GM12878 (cell line): Measurements from ENCODE around the gene RREB1. TPM values are rescaled to one million over a fixed set of nuclear protein-coding genes. Genes with fewer than 3 reads are reported as not detected.

Source experiments
- ATAC-seq: fragments of 200-7000 bp; cut with Tn5 transposase; 3 replicates; pipeline ENCODE4 v1.9.1; 2020; ENCODE audit warnings: mild to moderate bottlenecking, moderate library complexity
- BruUV-seq: library from RNA; stranded (reverse); fragments of 400-500 nt; replicated peaks from 2 replicates; lab custom pipeline; 2021; lab: Mats Ljungman, UMichigan
- CTCF ChIA-PET: fragments of 300-600 bp; sonication (Branson Sonifier 250); formaldehyde crosslinking; extraction: SDS; loops from one replicate; lab custom pipeline; 2021; ENCODE audit warnings: inconsistent platforms; lab: Yijun Ruan, JAX
- POLR2A ChIA-PET: fragments of 350-600 bp; formaldehyde crosslinking; extraction: SDS; loops from one replicate; lab custom pipeline; 2021; ENCODE audit warnings: inconsistent platforms; lab: Charles Lee
- RAD21 ChIA-PET: fragments of 300-600 bp; sonication (Branson Sonifier 250); formaldehyde crosslinking; loops from one replicate; lab custom pipeline; 2023; ENCODE audit warnings: antibody characterized with exemption; ENCODE audit not compliant: unreplicated experiment; lab: Charles Lee
- SMC1A ChIA-PET: fragments of 300-600 bp; sonication (Branson Sonifier 250); formaldehyde crosslinking; loops from one replicate; lab custom pipeline; 2023; ENCODE audit not compliant: unreplicated experiment, uncharacterized antibody; lab: Charles Lee
- DNase-seq: peaks from one replicate; pipeline ENCODE4 v3.0.0-alpha.2; 2011; ENCODE audit warnings: low read depth, low spot score
- FAIRE-seq: peaks from 3 replicates; lab custom pipeline; 2011; peaks lifted over from hg19 to GRCh38; lab: Jason Lieb, UNC
- H2AFZ ChIP-seq: 2 replicates; pipeline ENCODE4 v1.6.0; 2011; ENCODE audit warnings: low read depth, low read length, control low read depth; ENCODE audit not compliant: control insufficient read depth
- H3K27ac ChIP-seq: 2 replicates; pipeline ENCODE4 v1.5.1; 2011; ENCODE audit warnings: control low read depth; ENCODE audit not compliant: control insufficient read depth, insufficient read depth
- H3K27me3 ChIP-seq, 2 experiments: replicated peaks in 1 of 2; 2 replicates each; pipeline versions ENCODE4 v1.6.0 to v1.6.1; 2011; ENCODE audit warnings: low read length in 1 of 2; ENCODE audit not compliant: control insufficient read depth in 2 of 2, insufficient read depth in 2 of 2
- H3K36me3 ChIP-seq, 2 experiments: 2 replicates each; pipeline ENCODE4 v1.5.1; 2011; ENCODE audit warnings: low read length in 1 of 2; ENCODE audit not compliant: control insufficient read depth in 2 of 2, insufficient read depth in 2 of 2
- H3K4me1 ChIP-seq: 2 replicates; pipeline ENCODE4 v1.6.1; 2011; ENCODE audit warnings: mild to moderate bottlenecking, low read length, moderate library complexity, mixed read lengths; ENCODE audit not compliant: control insufficient read depth, insufficient read depth
- H3K4me2 ChIP-seq: 2 replicates; pipeline ENCODE4 v1.6.0; 2011; ENCODE audit warnings: control low read depth; ENCODE audit not compliant: control insufficient read depth, insufficient read depth
- H3K4me3 ChIP-seq: fragments of 200-600 bp; sonication (generic); 2 replicates; pipeline ENCODE4 v1.5.1; 2016
- H3K79me2 ChIP-seq: 2 replicates; pipeline ENCODE4 v1.6.0; 2011; ENCODE audit warnings: low read length; ENCODE audit not compliant: control insufficient read depth, insufficient read depth
- H3K9ac ChIP-seq: 2 replicates; pipeline ENCODE4 v1.8.0; 2011; ENCODE audit warnings: low read length, control low read depth, mixed read lengths; ENCODE audit not compliant: control insufficient read depth, insufficient read depth
- H3K9me3 ChIP-seq: replicated peaks from 3 replicates; pipeline ENCODE4 v1.5.1; 2011; ENCODE audit warnings: mild to moderate bottlenecking, low read length; ENCODE audit not compliant: control insufficient read depth, insufficient read depth
- H4K20me1 ChIP-seq: 2 replicates; pipeline ENCODE4 v1.6.0; 2011; ENCODE audit not compliant: control insufficient read depth, insufficient read depth
- BCL11A ChIP-seq: IDR thresholded peaks from 2 replicates; pipeline ENCODE4 v1.6.1; 2011; ENCODE audit warnings: low read depth, low read length
- CREM ChIP-seq: IDR thresholded peaks from 2 replicates; pipeline ENCODE4 v1.6.1; 2014; ENCODE audit warnings: antibody characterized with exemption, low read depth
- HDGF ChIP-seq: fragments of 450-650 bp; IDR thresholded peaks from 2 replicates; pipeline ENCODE4 v1.6.1; 2016; ENCODE audit warnings: antibody characterized with exemption
- MYC ChIP-seq: IDR thresholded peaks from 2 replicates; pipeline ENCODE4 v1.6.1; 2011; ENCODE audit warnings: mild to moderate bottlenecking, low read length, moderate library complexity, inconsistent platforms; ENCODE audit not compliant: insufficient read depth, insufficient replicate concordance, insufficient read length, severe bottlenecking
- POLR2AphosphoS5 ChIP-seq: IDR thresholded peaks from 2 replicates; pipeline ENCODE4 v1.6.1; 2011; ENCODE audit warnings: mild to moderate bottlenecking, low read length, inconsistent platforms
- POU2F2 ChIP-seq: IDR thresholded peaks from 3 replicates; pipeline ENCODE4 v1.6.1; 2011; ENCODE audit warnings: low read depth, mild to moderate bottlenecking, low read length, borderline replicate concordance
- WGBS: methylation state at CpG from one replicate; pipeline ENCODE4 v1.1.6; 2016; ENCODE audit warnings: low lambda C conversion rate; ENCODE audit not compliant: insufficient replicate concordance, insufficient coverage; ENCODE audit errors: missing lambda C conversion rate; 5-methylcytosine and 5-hydroxymethylcytosine counted together
- in situ Hi-C: fragments of 300-500 bp; cut with MboI; formaldehyde crosslinking; loops from 9 replicates; pipeline ENCODE4 v1.14.3; 2018; ENCODE audit warnings: mixed read lengths
- intact Hi-C: fragments of 100-400 bp; cut with micrococcal nuclease; formaldehyde crosslinking; loops from one replicate; pipeline ENCODE4 v1.14.2; 2022; ENCODE audit not compliant: unreplicated experiment
- polyA plus RNA-seq, 11 experiments: library from polyadenylated mRNA; depleted of rRNA in 4 of 11; unstranded in 6 of 11; stranded (reverse) in 5 of 11; fragments of >200 nt; fragmentation: Nextera tagmentation in 4 of 11; fragmentation: Illumina TruSeq in 1 of 11; extraction: Ambion mirVana in 4 of 11; extraction: Trizol in 1 of 11; gene quantifications; 1 replicate in 1 of 11; 2 replicates in 10 of 11; pipeline versions ENCODE4 v1.2.1 to v1.2.3, GENCODE V29; 2011 to 2016; ENCODE audit warnings: inconsistent platforms in 2 of 11, missing spikeins in 2 of 11, low read depth in 1 of 11
- total RNA-seq, 4 experiments: library from RNA; depleted of rRNA in 3 of 4; stranded (reverse); fragments of >200 nt in 3 of 4; fragmentation: Illumina TruSeq in 1 of 4; extraction: Trizol in 1 of 4; gene quantifications; 2 replicates each; pipeline versions ENCODE4 v1.2.1 to v1.2.3, GENCODE V29; 2013 to 2021
- TF ChIP-seq, protein P1 (sequence below): fragments of 150-350 bp; IDR thresholded peaks from 2 replicates; pipeline ENCODE4 v1.6.1; 2014; ENCODE audit warnings: mild to moderate bottlenecking, low read depth, low read length
- TF ChIP-seq, protein P2 (sequence below): fragments of 450-650 bp; IDR thresholded peaks from 2 replicates; pipeline ENCODE4 v1.6.1; 2016; ENCODE audit warnings: mild to moderate bottlenecking
- TF ChIP-seq, protein P3 (sequence below): fragments of 450-650 bp; IDR thresholded peaks from 2 replicates; pipeline ENCODE4 v1.6.1; 2016; ENCODE audit warnings: mild to moderate bottlenecking

RREB1 gene
- total and polyA plus RNA-seq, 10 of the 15 experiments (the other 5 are each of a cell fraction or from before 2014, with no cell fraction given), result 1.9 to 30.3 (median 8.6) TPM

DNA sequence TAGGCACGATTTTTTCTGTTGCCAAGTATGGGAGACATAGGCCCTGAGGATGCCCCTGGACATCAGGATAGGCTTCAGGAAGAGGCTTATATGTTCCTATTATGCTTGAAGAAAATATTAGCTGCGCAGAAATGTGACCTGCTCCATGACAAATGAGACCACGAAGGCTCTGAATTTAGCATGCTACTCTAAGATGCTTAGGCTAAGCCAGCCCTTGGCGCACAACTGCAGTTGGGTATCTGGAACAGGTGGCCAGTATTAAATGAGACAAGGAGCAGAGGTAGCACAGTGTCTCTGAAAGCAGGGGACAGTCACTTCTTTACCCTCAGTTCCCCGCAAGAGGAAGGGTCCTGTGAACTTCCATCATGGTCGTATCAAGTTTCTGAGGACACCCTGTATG, 90.0 kb downstream of the RREB1 start:
- Histone ChIP-seq H3K9me3 (no peaks in the 10 kb centered on the region), H4K20me1 (no peaks in the 10 kb centered on the region), H3K36me3 (peaks cover 4 to 22% of the 10 kb centered on the region in 2 experiments), H3K4me3 (no peak overlapping the region), H3K79me2 (peaks cover 2% of the 10 kb centered on the region), H3K4me1 (peaks cover 16% of the 10 kb centered on the region), H2AFZ (no peak overlapping the region), H3K27ac (no peak overlapping the region), H3K9ac (no peak overlapping the region), H3K4me2 (no peak overlapping the region), H3K27me3 (no peaks in the 10 kb centered on the region)
- no peak for ATAC-seq
- in situ Hi-C loops (no loop called here), intact Hi-C loops (no loop called here)
- no TSS peak for BruUV-seq
- DNase-seq, result no peak
- ChIA-PET RAD21 (interaction anchor here (1.3 kb wide), 1 partner anchor 111 kb away, joined by 3 read pairs; no protein-coding TSS in a partner anchor), POLR2A (no interaction called here), SMC1A (interaction anchor here (0.8 to 2.7 kb wide), 3 partner anchors 10 to 62 kb away, joined by 3 to 8 read pairs (median 4); no protein-coding TSS in a partner anchor), CTCF (interaction anchor here (1.0 kb wide), 1 partner anchor 11 kb away, joined by 4 read pairs; no protein-coding TSS in a partner anchor)
- WGBS, result over 99% methylated on average over 6 of the region's 6 CpGs
- no peak for FAIRE-seq
- TF ChIP-seq, protein P1, sequence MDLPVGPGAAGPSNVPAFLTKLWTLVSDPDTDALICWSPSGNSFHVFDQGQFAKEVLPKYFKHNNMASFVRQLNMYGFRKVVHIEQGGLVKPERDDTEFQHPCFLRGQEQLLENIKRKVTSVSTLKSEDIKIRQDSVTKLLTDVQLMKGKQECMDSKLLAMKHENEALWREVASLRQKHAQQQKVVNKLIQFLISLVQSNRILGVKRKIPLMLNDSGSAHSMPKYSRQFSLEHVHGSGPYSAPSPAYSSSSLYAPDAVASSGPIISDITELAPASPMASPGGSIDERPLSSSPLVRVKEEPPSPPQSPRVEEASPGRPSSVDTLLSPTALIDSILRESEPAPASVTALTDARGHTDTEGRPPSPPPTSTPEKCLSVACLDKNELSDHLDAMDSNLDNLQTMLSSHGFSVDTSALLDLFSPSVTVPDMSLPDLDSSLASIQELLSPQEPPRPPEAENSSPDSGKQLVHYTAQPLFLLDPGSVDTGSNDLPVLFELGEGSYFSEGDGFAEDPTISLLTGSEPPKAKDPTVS, result no peak
- TF ChIP-seq POU2F2 (no peak), POLR2AphosphoS5 (no peak), CREM (no peak), MYC (no peak), HDGF (no peak), BCL11A (no peak)
- TF ChIP-seq, protein P2, sequence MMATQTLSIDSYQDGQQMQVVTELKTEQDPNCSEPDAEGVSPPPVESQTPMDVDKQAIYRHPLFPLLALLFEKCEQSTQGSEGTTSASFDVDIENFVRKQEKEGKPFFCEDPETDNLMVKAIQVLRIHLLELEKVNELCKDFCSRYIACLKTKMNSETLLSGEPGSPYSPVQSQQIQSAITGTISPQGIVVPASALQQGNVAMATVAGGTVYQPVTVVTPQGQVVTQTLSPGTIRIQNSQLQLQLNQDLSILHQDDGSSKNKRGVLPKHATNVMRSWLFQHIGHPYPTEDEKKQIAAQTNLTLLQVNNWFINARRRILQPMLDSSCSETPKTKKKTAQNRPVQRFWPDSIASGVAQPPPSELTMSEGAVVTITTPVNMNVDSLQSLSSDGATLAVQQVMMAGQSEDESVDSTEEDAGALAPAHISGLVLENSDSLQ, result no peak
- TF ChIP-seq, protein P3, sequence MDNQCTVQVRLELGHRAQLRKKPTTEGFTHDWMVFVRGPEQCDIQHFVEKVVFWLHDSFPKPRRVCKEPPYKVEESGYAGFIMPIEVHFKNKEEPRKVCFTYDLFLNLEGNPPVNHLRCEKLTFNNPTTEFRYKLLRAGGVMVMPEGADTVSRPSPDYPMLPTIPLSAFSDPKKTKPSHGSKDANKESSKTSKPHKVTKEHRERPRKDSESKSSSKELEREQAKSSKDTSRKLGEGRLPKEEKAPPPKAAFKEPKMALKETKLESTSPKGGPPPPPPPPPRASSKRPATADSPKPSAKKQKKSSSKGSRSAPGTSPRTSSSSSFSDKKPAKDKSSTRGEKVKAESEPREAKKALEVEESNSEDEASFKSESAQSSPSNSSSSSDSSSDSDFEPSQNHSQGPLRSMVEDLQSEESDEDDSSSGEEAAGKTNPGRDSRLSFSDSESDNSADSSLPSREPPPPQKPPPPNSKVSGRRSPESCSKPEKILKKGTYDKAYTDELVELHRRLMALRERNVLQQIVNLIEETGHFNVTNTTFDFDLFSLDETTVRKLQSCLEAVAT, result no peak
